Measurements from ENCODE around the gene CXCL5. TPM values are rescaled to one million over a fixed set of nuclear protein-coding genes. Genes with fewer than 3 reads are reported as not detected.
"Not testable (repeated sequence)": the region's sequence is repeated elsewhere in the genome, so short reads cannot be mapped to it uniquely, and the experiment has no call there.

Gene CXCL5
- total RNA-seq, 1 donor from 2014 or later = 0.58 TPM

GRCh38 chr4:74015126-74015780 is 16.8 kb upstream of the CXCL5 start:
- no peak for DNase-seq (ENCODE audit: low spot score)

- no peak for DNase-seq (ENCODE audit: low spot score)
Observed at GRCh38 chr4:74014332-74014731, 15.9 kb upstream of the CXCL5 start.

- no peak for DNase-seq (ENCODE audit: low spot score)
Observed at GRCh38 chr4:74013264-74013663, 14.8 kb upstream of the CXCL5 start.

- DNase-seq (ENCODE audit: low spot score) = no peak
Observed at GRCh38 chr4:74012130-74012529, 13.7 kb upstream of the CXCL5 start.

GRCh38 chr4:74009307-74009706 is 10.8 kb upstream of the CXCL5 start:
- no peak for DNase-seq (ENCODE audit: low spot score)

- DNase-seq (ENCODE audit: low spot score) = no peak
Observed at GRCh38 chr4:74006009-74006476, 7.6 kb upstream of the CXCL5 start.

- DNase-seq (ENCODE audit: low spot score) = no peak
Observed at GRCh38 chr4:74005528-74005927, 7.1 kb upstream of the CXCL5 start.

GRCh38 chr4:74004668-74005067 is 6.2 kb upstream of the CXCL5 start:
- DNase-seq (ENCODE audit: low spot score) = no peak

- no peak for DNase-seq (ENCODE audit: low spot score)
Observed at GRCh38 chr4:74000301-74000700, 1.8 kb upstream of the CXCL5 start.

- no peak for DNase-seq (ENCODE audit: low spot score)
Observed at GRCh38 chr4:73992050-73992449, 6.4 kb downstream of the CXCL5 start.

GRCh38 chr4:73991742-73992000 is 6.8 kb downstream of the CXCL5 start:
- DNase-seq (ENCODE audit: low spot score) = no peak

GRCh38 chr4:73990988-73991741 is 7.3 kb downstream of the CXCL5 start:
- DNase-seq (ENCODE audit: low spot score) = no peak

- no peak for DNase-seq (ENCODE audit: low spot score)
Observed at GRCh38 chr4:73989928-73990327, 8.5 kb downstream of the CXCL5 start.

- no peak for DNase-seq (ENCODE audit: low spot score)
Observed at GRCh38 chr4:73989031-73989430, 9.4 kb downstream of the CXCL5 start.

- DNase-seq (ENCODE audit: low spot score) = no peak
Observed at GRCh38 chr4:73988061-73988460, 10.4 kb downstream of the CXCL5 start, which contains the start of gene PPBP. Gene PPBP, minus strand, starts transcription at chr4:73988190. Its CDS starts 87 bp downstream, at chr4:73988103.

GRCh38 chr4:73985528-73985852 is 13.0 kb downstream of the CXCL5 start:
- no peak for DNase-seq (ENCODE audit: low spot score)

- no peak for DNase-seq (ENCODE audit: low spot score)
Observed at GRCh38 chr4:73984736-73985527, 13.5 kb downstream of the CXCL5 start.

- not testable (repeated sequence) for DNase-seq (ENCODE audit: low spot score)
Observed at GRCh38 chr4:73981175-73981574, 17.3 kb downstream of the CXCL5 start.

- no peak for DNase-seq (ENCODE audit: low spot score)
Observed at GRCh38 chr4:73979407-73979957, 19.0 kb downstream of the CXCL5 start.

- no peak for DNase-seq (ENCODE audit: low spot score)
Observed at GRCh38 chr4:73978886-73979285, 19.6 kb downstream of the CXCL5 start.

GRCh38 chr4:73976716-73977115 is 21.8 kb downstream of the CXCL5 start:
- no peak for DNase-seq (ENCODE audit: low spot score)

- no peak for DNase-seq (ENCODE audit: low spot score)
Observed at GRCh38 chr4:73976217-73976616, 22.3 kb downstream of the CXCL5 start.

Measured in mesenteric fat pad (tissue), 1 donor.